Activated CD8-positive, alpha-beta memory T cell treated with anti-CD3 and anti-CD28 coated beads for 1 hour (primary cell): Measurements from ENCODE around the gene ANP32A.
"Not testable (repeated sequence)": the region's sequence is repeated elsewhere in the genome, so short reads cannot be mapped to it uniquely, and the experiment has no call there.

Experiments
- DNase-seq, 2 donors: peaks; one replicate each; pipeline ENCODE4 v3.0.0-alpha.2; 2020; ENCODE audit warnings: low read depth in 1 of 2; ENCODE audit errors: extremely low read depth in 1 of 2

Gene ANP32A

DNA sequence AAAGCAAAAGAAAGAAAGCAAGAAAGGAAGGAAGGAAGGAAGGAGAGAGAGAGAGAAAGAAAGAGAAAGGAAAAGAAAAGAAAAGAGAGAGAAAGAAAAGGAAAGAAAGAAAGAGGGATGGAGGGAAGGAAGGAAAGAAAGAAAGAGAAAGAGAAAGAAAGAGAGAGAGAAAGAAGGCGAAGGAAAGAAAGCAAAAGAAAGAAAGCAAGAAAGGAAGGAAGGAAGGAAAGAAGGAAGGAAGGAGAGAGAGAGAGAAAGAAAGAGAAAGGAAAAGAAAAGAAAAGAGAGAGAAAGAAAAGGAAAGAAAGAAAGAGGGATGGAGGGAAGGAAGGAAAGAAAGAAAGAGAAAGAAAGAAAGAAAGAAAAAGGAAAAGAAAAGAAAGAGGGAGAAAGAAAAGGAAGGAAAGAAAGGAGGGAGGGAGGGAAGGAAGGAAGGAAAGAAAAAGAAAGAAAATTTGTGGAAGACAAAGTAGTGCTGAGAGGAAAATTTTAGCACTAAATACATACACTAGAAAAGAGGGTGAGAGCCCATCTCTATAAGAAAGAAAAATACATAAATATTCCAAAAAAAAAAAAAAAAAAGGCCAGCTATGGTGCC lies 60.6 kb downstream of the ANP32A start:
- not testable (repeated sequence) for DNase-seq

DNA sequence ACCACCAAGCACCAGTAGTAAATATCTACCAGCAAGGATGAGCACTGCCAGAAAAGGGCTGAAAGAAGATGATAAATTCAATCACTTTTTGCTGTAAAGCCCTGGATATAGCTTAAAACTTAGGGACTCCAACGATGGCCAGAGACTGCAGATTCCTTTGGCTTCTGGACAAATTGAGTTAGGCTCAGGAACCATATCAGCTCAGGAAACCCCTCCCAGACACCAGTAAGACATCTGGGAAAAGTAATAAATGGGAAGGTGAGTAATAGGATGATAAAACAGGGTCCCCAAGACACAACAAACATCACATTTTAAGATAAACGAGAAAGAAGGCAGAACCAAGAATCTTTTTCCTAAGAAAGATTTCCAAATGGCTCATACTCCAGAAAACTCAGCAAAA lies 65.0 kb downstream of the ANP32A start:
- no peak for DNase-seq

DNA sequence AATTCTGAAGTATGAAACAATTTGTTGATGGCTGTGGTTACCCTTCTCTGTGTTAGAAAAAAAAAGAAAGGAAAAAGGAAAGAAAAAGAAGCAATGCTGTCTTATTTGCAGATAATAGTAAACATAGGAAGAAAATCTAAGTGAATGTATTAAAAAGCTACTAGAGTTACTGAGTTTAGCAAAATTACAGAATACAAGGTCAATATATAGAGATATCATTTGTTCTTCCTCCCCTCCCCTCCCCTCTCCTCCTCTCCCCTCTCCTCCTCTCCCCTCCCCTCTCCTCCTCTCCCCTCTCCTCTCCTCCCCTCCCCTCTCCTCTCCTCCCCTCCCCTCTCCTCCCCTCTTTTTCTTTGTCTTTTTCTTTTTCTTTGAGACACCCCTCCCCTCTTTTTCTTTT lies 69.1 kb downstream of the ANP32A start:
- DNase-seq = no peak

DNA sequence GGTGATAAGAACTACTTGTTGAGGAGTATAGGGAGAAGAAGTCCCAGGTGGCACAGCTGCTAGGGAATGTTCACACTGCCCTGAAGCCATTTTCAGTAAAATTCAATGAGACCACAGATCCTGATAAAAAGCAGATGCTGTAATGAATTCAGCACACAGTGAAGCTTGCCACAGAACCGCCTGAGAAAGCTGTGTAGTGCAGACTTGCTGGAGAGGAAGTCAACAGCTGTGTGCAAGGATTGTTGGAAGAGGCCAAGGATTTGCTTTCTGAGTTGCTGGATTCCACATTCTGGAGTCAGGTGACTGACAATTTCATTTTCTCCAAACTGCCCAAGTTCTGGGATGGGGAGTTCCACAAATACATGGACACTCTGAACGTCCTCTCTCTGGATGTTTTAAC lies 70.9 kb downstream of the ANP32A start:
- DNase-seq = no peak

DNA sequence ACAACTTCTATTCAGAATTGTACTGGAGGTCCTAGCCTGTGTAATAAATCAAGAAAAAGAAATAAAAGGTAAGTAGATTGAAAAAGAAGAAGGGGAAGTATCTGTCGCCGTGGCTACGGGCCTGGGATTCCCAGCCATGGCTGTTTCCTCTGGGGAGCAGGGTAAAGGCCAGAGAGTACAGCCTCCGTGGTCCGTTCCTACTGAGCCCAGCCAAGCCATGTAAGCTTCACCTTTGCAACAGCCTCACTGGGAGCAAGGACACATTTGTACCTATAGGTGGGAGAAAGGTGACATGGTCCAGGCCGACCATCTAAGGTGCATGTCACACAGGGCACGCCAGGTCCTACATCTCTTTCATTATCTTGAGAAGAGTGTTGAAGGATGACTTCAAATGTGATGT lies 71.3 kb downstream of the ANP32A start:
- no peak for DNase-seq

DNA sequence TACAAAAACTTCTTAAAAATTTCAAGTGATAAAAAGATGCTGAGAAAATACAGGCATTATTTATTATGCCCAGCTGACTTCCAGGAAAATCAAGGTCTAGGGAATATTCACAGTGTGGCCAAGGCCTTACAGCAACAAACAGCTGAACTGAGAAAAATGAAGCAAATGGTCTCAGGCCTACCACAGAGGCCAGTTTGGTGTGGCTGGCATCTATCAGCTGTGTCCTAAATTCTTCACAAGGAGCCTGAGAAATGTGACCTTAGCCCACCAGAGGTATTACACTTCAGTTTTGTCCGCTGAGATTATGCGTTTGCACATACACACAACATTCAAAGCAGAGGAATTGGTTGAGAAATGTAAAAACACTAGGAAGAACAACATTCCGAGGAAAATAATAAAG lies 77.4 kb downstream of the ANP32A start:
- no peak for DNase-seq

DNA sequence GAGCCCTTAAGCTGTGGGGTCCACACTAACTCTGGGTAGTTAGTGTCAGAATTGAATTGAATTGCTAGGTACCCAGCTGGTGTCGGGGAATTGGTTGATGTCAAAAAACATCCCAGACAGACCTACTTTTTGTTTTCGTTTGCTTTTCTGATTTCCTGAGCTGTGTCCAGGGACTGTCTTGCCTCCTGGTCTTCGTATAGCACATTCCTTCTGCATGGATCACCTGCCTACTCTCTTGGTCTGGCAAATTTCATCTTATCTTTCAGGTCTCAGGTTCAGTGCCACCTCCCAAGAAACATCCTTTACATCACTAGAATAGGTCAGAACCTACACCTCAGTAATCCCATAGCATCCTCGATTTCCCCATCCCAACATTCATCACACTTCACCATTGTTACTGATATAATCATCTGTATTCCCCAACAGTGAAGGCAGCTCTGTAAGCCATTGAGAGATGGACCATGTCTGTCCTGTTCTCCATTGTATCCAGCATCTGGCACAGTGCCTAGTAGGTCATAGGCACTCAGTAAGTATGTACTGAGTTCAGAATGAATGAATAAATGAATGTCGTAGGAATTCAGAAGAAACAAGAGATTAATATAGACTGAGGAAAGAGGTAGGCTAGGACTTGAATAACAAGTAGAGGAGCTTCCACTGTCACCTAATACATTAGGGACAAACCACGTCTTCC lies 81.2 kb downstream of the ANP32A start:
- no peak for DNase-seq

DNA sequence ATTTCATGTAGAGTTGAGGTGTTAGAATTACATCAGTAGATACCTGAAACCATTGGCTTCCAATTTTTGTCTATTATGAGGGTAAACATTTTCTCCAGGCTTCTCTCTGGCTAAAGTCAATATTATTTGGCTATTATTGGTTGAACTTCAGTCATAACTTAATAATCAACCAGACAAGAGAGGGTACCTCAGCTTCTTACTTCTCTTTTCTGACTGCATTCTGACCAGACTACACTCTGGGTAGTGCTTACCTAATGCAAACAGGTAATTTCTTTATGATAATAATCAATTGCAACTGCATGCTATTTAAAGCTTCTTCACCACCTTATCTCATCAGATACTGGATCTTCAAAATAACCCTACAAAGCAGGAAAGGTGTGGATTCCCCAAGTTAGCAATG lies 85.1 kb downstream of the ANP32A start:
- no peak for DNase-seq

DNA sequence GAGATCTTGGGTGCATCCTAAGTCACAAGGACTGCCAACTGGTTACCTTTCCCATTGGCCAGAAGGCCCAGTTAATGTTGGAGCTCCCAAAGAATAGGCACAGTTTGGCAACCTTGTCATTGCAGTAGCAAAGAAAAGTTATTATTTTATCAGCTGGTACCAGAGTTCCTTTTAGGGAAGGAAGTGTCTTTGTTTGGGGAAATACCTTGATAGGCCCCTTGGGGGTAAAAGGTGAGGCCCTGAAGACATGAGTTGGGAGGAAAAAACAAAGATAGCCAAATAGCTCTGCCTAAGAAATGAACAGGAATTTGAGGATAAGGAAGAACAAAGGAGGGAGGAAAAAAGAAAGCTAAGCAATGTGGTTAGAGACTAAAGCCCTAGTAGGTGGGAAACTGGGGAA lies 85.8 kb downstream of the ANP32A start:
- DNase-seq = no peak

DNA sequence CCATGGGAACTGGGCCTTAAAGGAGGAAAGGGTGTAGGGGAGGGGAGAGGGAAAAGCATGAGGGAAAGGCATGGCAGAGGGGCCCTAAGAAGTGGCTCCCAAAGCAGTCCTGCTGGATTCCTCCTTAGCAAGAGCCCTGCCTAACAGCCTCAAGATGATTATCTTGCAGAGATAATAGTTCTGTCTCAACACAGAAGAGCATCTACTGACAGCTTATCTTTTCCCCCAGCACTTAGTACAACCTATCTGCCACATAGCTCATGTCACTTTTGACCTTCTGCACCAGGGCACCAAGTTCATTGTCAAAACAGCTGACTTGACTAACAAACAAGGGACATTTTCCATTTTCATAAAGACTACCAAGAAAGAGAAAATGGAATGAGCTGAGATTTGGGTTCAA lies 86.3 kb downstream of the ANP32A start:
- DNase-seq = no peak

DNA sequence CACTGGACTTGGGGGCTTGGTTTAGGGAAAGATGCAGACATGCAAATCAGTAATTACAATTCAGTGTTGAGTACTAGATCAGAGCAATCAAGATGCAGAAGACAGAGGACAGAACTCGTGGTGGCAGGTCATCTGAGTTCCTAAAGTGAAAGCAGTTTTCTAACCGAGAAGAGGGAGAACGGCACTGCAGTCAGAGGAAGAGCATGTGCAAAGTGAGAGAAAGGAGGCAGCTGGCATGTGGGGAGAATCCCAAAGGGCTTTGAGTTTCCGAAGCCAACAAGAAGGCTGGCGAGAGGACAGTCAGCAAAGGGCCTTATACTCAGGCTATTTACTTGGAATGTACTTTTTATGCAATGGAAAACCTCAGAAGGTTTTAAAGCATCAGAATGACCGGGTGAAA lies 87.0 kb downstream of the ANP32A start:
- no peak for DNase-seq

DNA sequence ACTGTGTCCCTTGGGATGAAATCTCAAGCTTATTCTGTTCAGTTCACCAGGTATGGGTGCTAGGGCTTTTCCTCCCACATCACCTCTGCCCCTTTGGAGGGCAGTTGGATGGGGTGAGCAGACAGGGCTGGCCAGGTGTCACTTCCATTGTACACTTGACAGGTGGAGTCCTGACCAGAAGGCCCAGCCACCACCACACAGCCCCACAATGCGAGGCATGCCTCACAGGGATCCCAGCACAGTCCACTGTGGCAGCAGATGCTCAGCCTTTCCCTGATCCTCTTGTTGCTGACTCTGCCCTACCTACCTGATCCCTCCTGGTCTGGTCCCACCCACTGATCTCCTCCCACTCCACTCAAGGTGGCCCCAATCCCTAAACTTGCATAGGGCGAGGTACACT lies 88.2 kb downstream of the ANP32A start:
- DNase-seq = no peak

DNA sequence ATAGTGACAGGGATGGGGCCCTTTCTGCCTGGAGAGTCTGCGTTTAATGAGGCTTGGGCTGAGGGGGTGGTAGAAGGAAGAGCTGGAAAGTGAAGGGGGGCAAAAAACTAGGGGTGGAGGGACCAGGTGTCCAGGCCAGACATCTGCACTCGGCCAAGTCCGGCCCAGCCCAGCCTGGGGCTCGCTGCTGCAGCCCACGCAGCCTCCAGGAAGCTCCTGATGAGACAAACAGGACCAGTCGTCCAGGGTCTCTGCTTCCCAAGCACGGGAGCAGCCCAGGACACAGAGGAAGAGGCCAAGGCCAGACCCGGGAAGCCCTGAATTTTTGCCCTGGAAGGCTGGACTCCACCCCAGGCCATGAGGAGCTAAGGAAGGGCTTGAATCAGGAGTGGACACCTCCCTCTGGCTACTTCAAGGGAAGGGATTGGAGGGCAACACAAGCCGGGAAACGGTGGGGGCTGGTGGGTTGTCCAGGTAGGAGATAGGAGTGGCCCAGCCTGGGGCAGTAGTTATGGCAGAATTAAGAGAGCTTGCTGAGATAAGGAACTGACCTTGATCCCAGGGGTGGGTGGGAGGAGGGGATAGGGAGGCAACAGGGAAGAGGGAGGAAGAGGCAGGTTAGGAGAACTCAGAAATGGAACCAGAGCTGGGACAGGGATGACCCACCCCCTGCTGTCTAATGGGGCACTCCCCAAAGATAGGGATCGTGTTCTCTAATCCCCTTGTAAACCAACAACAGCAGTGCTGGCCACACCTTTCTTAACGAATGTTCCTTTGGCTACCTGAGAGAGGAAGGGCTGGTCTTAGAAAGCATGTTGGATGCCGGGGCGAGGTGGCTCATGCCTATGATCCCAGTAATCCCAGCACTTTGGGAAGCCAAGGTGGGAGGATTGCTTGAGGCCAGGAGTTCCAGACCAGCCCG lies 89.5 kb downstream of the ANP32A start:
- DNase-seq = no peak

DNA sequence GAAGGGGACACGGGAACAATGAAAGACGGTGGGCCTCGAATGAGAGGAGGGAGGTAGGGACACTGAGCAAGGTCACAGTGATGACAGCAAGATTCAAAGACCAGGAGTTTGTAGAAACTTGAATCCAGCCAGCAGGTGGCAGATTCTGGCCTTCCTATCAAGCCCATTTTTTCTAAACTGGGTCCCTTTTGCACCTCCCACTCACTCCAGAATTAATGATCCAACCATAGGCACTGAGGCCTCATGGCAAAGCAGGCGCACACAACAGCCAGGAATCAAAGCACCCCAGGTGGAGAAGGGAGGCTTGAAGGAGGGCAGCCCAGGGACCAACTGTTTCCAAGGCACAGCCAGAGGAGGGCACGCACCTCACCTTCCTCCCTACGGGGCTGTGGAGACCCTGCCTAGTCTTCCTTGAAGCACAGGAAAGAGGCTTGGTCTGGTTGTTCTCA lies 90.2 kb downstream of the ANP32A start:
- DNase-seq = no peak

DNA sequence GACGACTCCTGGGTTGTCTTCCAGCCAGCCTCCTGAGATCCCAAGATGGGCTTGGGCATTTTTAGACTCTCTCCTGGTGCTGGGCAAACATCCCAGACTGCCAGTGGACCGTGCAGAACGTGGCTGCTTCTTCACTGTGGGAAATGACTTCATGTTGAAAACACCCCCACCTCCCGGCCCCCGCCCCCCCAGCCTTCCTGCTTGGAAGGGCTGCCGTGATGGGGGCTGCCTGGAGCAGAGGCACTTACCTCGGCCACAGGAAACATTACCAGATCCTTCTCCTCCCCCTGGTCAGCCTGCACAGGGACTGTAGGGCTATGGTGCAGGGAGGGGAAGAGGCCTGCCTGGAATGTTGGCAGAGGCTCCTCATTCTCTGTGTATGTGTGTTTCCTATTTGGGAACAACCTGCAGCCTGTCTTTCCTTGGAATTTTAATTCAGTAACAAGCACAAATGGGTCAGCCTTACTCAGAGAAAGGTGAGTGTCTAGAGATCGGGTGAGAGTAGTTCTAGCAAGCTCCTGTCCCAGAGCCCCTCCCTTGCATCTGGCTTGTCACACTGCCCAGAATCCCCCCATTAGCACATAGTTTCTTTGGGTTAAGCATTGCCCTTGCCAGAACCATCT lies 90.8 kb downstream of the ANP32A start:
- DNase-seq = no peak
